Suprapubic skin (tissue), 4 donors: Measurements from ENCODE around the gene NR2F1. TPM values are rescaled to one million over a fixed set of nuclear protein-coding genes. Genes with fewer than 3 reads are reported as not detected.

Source experiments
- DNase-seq, 2 donors: peaks; one replicate each; pipeline ENCODE4 v3.0.0-alpha.2; 2019; ENCODE audit warnings: low spot score in 2 of 2
- H3K27ac ChIP-seq: fragments of 200-600 bp; sonication (generic); one replicate; pipeline ENCODE4 v1.5.1; 2019
- H3K27me3 ChIP-seq: fragments of 200-600 bp; sonication (generic); one replicate; pipeline ENCODE4 v1.5.1; 2019
- H3K36me3 ChIP-seq: fragments of 200-600 bp; sonication (generic); one replicate; pipeline ENCODE4 v1.5.1; 2019
- H3K4me1 ChIP-seq: fragments of 200-600 bp; sonication (generic); one replicate; pipeline ENCODE4 v1.5.1; 2019
- H3K4me3 ChIP-seq: fragments of 200-600 bp; sonication (generic); one replicate; pipeline ENCODE4 v1.5.1; 2019; ENCODE audit warnings: mild to moderate bottlenecking
- H3K9me3 ChIP-seq: fragments of 200-600 bp; sonication (generic); one replicate; pipeline ENCODE4 v1.5.1; 2019
- CTCF ChIP-seq, 2 donors: fragments of 200-600 bp in 1 of 2; fragments of 450-650 bp in 1 of 2; sonication (generic) in 1 of 2; IDR thresholded peaks; one replicate each; pipeline ENCODE4 v1.5.1; 2016 to 2019; ENCODE audit warnings: antibody characterized with exemption in 2 of 2, mild to moderate bottlenecking in 1 of 2, moderate library complexity in 1 of 2
- EP300 ChIP-seq: sonication (generic); formaldehyde crosslinking; IDR thresholded peaks from one replicate; pipeline ENCODE4 v1.6.1; 2017; ENCODE audit warnings: antibody characterized with exemption
- POLR2A ChIP-seq, 2 donors: fragments of 450-650 bp; IDR thresholded peaks; one replicate each; pipeline ENCODE4 v1.6.1; 2017; ENCODE audit warnings: antibody characterized with exemption in 2 of 2, mild to moderate bottlenecking in 2 of 2, moderate library complexity in 2 of 2
- POLR2AphosphoS5 ChIP-seq, 3 donors: sonication (generic); formaldehyde crosslinking; IDR thresholded peaks; one replicate each; pipeline ENCODE4 v1.6.1; 2017; ENCODE audit warnings: antibody characterized with exemption in 3 of 3
- WGBS: methylation state at CpG from one replicate; pipeline ENCODE4 v1.1.5; 2018; 5-methylcytosine and 5-hydroxymethylcytosine counted together
- total RNA-seq, 4 donors: library from RNA; depleted of rRNA; stranded (reverse); fragments of >200 nt; gene quantifications; one replicate each; pipeline ENCODE4 v1.1.0, GENCODE V29; 2016

The NR2F1 gene
- total RNA-seq, 4 donors from 2014 or later = 0.49 to 3.1 (median 1.3) TPM

- no peak overlapping the region for H3K27ac ChIP-seq
- peaks cover 91% of the 10 kb centered on the region for H3K27me3 ChIP-seq
- no peak for DNase-seq
- TF ChIP-seq POLR2AphosphoS5 (IDR thresholded peaks at IDR 0.05) (no peak), EP300 (no peak), CTCF (IDR thresholded peaks at IDR 0.05) (no peak), POLR2A (IDR thresholded peaks at IDR 0.05) (no peak)
- 74% methylated on average over 6 of the region's 6 CpGs for WGBS
- peaks cover 39% of the 10 kb centered on the region for H3K4me1 ChIP-seq
- no peak overlapping the region for H3K4me3 ChIP-seq
- H3K9me3 ChIP-seq = no peaks in the 10 kb centered on the region
- no peaks in the 10 kb centered on the region for H3K36me3 ChIP-seq
These were observed 7.3 kb upstream of the NR2F1 start for GRCh38 chr5:93575461-93576414.

DNA sequence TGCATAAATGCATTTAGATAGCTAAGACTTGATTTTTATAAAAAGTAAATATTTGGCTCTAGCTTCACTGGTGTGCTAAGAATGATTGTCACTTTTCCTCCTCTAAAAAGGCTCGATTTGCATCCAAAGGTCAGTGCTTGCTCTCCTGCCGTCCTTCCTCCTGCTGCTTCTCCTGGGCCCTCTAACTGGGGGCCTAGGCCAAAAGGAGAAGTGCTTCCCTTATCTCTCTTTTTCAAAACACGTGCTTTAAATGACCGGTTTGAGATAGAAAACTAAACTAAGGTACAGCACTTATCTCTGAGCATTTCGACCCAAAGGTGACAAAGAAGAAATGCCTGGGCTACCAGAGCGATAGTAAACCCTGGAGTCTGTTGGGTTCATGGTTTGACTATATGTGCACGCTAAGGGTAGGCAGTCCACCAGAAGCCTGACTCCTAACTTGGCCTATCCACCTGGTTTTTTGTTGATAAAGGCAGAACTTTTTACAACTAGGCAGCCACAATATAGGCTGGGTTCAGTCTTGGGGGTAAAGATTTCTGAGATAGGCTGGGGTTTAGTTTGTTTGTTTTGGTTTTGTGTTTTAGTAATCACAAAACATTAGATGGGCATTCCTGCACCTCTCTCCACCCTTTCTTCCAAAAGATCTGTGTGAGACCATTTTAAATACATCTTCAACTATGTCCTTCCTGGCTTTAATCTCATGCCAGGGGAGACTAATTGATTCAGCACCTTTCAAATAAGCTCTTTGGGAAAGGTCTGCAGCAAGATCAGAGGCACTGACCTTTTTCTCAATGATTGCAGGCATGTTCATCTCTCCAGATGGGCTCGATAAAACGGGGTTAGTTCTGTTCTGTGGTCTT is 5.8 kb upstream of the NR2F1 start:
- Histone ChIP-seq H3K4me1 (peaks cover 41% of the 10 kb centered on the region), H3K27me3 (peaks cover 84% of the 10 kb centered on the region), H3K27ac (no peak overlapping the region), H3K4me3 (no peak overlapping the region), H3K36me3 (no peaks in the 10 kb centered on the region), H3K9me3 (no peaks in the 10 kb centered on the region)
- WGBS = 87% methylated on average over 9 of the region's 9 CpGs
- no peak for TF ChIP-seq POLR2AphosphoS5 (IDR thresholded peaks at IDR 0.05)
- TF ChIP-seq CTCF (IDR thresholded peaks at IDR 0.05) = no peak
- no peak for TF ChIP-seq POLR2A (IDR thresholded peaks at IDR 0.05)
- no peak for TF ChIP-seq EP300
- DNase-seq = no peak

GRCh38 chr5:93577854-93578812 is 4.9 kb upstream of the NR2F1 start:
- peak overlapping the region; percentile 60 for H3K4me3 ChIP-seq
- peaks cover 84% of the 10 kb centered on the region for H3K27me3 ChIP-seq
- DNase-seq = no peak
- no peaks in the 10 kb centered on the region for H3K36me3 ChIP-seq
- H3K4me1 ChIP-seq = peaks cover 40% of the 10 kb centered on the region
- no peaks in the 10 kb centered on the region for H3K9me3 ChIP-seq
- no peak overlapping the region for H3K27ac ChIP-seq
- 73% methylated on average over 25 of the region's 25 CpGs for WGBS
- no peak for TF ChIP-seq CTCF (IDR thresholded peaks at IDR 0.05)
- TF ChIP-seq EP300 = no peak
- TF ChIP-seq POLR2A (IDR thresholded peaks at IDR 0.05) = no peak
- TF ChIP-seq POLR2AphosphoS5 (IDR thresholded peaks at IDR 0.05) = no peak

DNA sequence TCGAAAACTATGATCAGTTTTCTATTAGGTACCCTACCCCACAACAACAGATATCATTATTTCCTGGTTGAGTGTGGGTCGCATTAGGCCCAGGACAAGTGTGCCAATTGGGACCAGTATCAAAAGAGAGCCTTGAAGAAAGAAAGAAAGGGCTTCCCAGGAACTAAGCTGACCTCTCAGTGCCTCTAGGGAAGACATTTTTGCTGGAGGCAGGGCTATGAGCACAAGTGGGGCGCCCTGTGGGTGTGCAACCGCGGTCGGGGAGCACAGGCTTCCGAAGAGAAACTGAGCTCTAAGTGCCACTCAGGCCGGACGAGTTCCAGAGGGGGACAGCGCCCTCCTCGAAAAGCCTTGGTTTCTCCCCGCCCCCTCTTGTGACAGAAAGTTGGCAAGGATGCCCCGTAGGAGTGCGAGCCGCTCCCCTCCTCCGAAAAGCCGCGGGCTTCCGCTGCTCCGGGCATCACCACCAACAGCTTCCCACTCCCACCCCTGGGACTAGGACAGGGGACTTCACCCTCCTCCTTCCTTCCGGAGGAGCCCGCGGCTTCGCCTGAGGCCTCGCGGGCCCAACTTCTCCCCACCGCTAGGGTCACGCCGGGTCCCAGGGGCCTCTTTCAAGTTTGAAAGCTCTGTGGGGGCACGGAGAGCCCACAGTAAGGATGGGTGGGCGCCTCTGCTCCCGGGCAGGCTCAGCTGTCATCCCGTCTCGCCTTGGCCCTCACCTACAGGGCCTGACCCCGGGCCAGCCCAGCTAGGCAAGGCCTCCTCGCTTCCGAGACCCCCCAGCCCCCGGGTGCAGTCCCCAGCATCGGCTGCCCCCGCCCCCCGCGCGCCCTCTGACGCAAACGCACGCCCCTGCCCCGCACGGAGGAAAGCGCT is 4.0 kb upstream of the NR2F1 start:
- Histone ChIP-seq H3K27me3 (peaks cover 84% of the 10 kb centered on the region), H3K36me3 (no peaks in the 10 kb centered on the region), H3K27ac (peak overlapping the region; percentile 67), H3K4me1 (peaks cover 48% of the 10 kb centered on the region), H3K9me3 (no peaks in the 10 kb centered on the region), H3K4me3 (peak overlapping the region; percentile 60)
- WGBS = 37% methylated on average over 11 of the region's 49 CpGs
- no peak for DNase-seq
- TF ChIP-seq CTCF (IDR thresholded peaks at IDR 0.05) (no peak), POLR2AphosphoS5 (IDR thresholded peaks at IDR 0.05) (no peak), EP300 (no peak), POLR2A (IDR thresholded peaks at IDR 0.05) (no peak)
